Mesendoderm (in vitro differentiated cells): ENCODE data around the gene DLL1.
A peak's percentile ranks its signal among the peaks of the same experiment; 100 is the strongest.

Experiments used
- DNase-seq: peaks from one replicate; pipeline ENCODE4 v3.0.0; 2013
- H2AK5ac ChIP-seq: 2 replicates; pipeline ENCODE4 v1.6.1; 2013; ENCODE audit warnings: low read length, inconsistent platforms
- H2BK120ac ChIP-seq: 2 replicates; pipeline ENCODE4 v1.6.1; 2013; ENCODE audit warnings: low read depth, mild to moderate bottlenecking, low read length, moderate library complexity, mixed read lengths
- H2BK15ac ChIP-seq: replicated peaks from 2 replicates; pipeline ENCODE4 v1.6.1; 2013; ENCODE audit warnings: low read depth, mild to moderate bottlenecking, moderate library complexity
- H2BK5ac ChIP-seq: 2 replicates; pipeline ENCODE4 v1.6.1; 2013; ENCODE audit warnings: low read length, inconsistent platforms
- H3K18ac ChIP-seq: 2 replicates; pipeline ENCODE4 v1.6.1; 2013; ENCODE audit warnings: mild to moderate bottlenecking, low read length, mixed read lengths
- H3K23ac ChIP-seq: one replicate; pipeline ENCODE4 v1.6.1; 2013; ENCODE audit warnings: low read length
- H3K27ac ChIP-seq: 2 replicates; pipeline ENCODE4 v1.5.1; 2013; ENCODE audit warnings: low read depth, mild to moderate bottlenecking, inconsistent platforms, low read length, moderate library complexity
- H3K27me3 ChIP-seq: 2 replicates; pipeline ENCODE4 v1.6.1; 2013; ENCODE audit warnings: low read length, control low read depth, mild to moderate bottlenecking, inconsistent platforms; ENCODE audit not compliant: insufficient read depth, poor library complexity
- H3K36me3 ChIP-seq: 2 replicates; pipeline ENCODE4 v1.6.1; 2013; ENCODE audit warnings: low read length, inconsistent platforms; ENCODE audit not compliant: control insufficient read depth, insufficient read depth
- H3K4ac ChIP-seq: one replicate; pipeline ENCODE4 v1.6.1; 2013; ENCODE audit warnings: low read depth, mild to moderate bottlenecking, low read length, moderate library complexity
- H3K4me1 ChIP-seq: 2 replicates; pipeline ENCODE4 v1.6.1; 2013; ENCODE audit warnings: low read depth, low read length, inconsistent platforms; ENCODE audit not compliant: control insufficient read depth
- H3K4me2 ChIP-seq: 2 replicates; pipeline ENCODE4 v1.6.1; 2013; ENCODE audit warnings: low read length
- H3K4me3 ChIP-seq: 2 replicates; pipeline ENCODE4 v1.5.1; 2013; ENCODE audit warnings: mild to moderate bottlenecking, low read length
- H3K56ac ChIP-seq: one replicate; pipeline ENCODE4 v1.6.1; 2013; ENCODE audit warnings: low read length
- H3K79me1 ChIP-seq: 2 replicates; pipeline ENCODE4 v1.6.1; 2013; ENCODE audit warnings: low read length, inconsistent platforms
- H3K79me2 ChIP-seq: 2 replicates; pipeline ENCODE4 v1.6.1; 2013; ENCODE audit warnings: mild to moderate bottlenecking, low read length; ENCODE audit not compliant: control insufficient read depth, insufficient read depth
- H3K9ac ChIP-seq: 2 replicates; pipeline ENCODE4 v1.6.1; 2013; ENCODE audit warnings: low read length, inconsistent platforms
- H4K5ac ChIP-seq: one replicate; pipeline ENCODE4 v1.6.1; 2013; ENCODE audit warnings: low read length
- H4K8ac ChIP-seq: one replicate; pipeline ENCODE4 v1.6.1; 2013; ENCODE audit warnings: low read depth, mild to moderate bottlenecking, control low read depth, low read length, moderate library complexity
- WGBS: extraction: QIAGEN DNeasy Blood & Tissue Kit; methylation state at CpG from one replicate; pipeline ENCODE4 v1.1.7; 2013; ENCODE audit warnings: low lambda C conversion rate, missing lambda C conversion rate; ENCODE audit not compliant: insufficient coverage; ENCODE audit errors: extremely low coverage; 5-methylcytosine and 5-hydroxymethylcytosine counted together

DLL1 gene

DNA sequence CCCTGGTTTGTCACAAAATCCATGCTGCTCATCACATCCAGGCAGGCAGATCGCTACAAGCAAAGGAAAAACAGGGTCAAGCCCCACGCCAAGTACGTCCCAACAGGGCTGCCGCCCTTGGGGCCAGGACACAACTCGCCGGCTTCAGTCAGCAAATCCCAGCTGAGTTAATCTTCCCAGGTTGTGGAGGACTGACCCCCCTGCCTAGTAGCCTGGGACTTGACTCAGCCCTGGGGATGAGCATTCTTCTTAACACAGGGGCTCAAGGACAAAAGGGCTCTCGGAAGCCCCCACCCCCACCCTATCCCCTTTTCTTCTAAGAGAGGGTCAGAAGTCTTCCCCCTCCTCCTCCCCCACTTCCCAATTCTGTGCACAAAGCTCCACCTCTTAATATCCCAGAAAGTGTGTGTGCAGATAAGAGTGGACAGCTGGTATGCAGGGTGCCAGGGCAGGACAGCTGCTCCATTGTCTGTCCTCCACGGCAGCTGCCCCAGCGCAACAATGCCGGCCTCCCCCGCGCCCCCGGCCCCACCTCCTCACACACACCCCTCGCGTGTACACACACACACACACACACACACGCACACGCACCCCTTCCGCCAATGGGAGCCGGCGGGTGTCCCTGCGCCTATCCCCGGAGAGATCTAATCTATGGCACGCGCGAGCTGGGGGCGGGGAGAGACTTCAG is 4.5 kb downstream of the DLL1 start:
- no CpG with 5 or more reads among the region's 26 CpGs for WGBS
- H3K18ac ChIP-seq, result no peak overlapping the region
- H3K4ac ChIP-seq, result no peak overlapping the region
- no peak overlapping the region for H3K4me2 ChIP-seq
- no peak overlapping the region for H4K5ac ChIP-seq
- H3K79me1 ChIP-seq, result no peaks in the 10 kb centered on the region
- no peak overlapping the region for H4K8ac ChIP-seq
- peaks cover 39% of the 10 kb centered on the region for H3K27me3 ChIP-seq
- no peak overlapping the region for H3K4me3 ChIP-seq
- H2BK15ac ChIP-seq, result no peak overlapping the region
- no peaks in the 10 kb centered on the region for H3K79me2 ChIP-seq
- no peak overlapping the region for H3K27ac ChIP-seq
- H2BK5ac ChIP-seq, result no peak overlapping the region
- no peak overlapping the region for H3K23ac ChIP-seq
- no peak overlapping the region for H3K56ac ChIP-seq
- no peaks in the 10 kb centered on the region for H3K36me3 ChIP-seq
- DNase-seq, result peak; percentile 70
- H3K9ac ChIP-seq, result no peak overlapping the region
- no peak overlapping the region for H2BK120ac ChIP-seq
- no peaks in the 10 kb centered on the region for H3K4me1 ChIP-seq
- H2AK5ac ChIP-seq, result no peak overlapping the region

DNA sequence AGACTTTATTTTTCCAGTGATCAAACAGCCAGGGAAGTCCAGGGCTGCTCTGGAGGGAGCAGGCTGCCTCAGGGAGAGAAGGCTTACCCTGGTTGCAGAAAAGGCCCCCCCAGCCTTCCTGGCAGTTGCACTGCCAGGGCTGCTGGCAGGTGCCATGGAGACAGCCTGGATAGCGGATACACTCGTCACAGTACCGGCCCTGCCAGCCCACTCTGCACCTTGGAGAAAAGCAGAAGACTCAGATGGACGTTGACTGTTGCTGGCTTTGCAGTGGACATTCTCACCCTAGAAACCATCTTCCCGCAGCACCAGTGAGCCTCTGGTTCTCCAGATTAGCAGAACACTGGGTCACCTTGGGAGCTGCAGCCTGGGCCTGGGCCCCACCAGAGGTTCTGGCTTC is 5.4 kb downstream of the DLL1 start:
- no peak overlapping the region for H3K27ac ChIP-seq
- no peak overlapping the region for H3K4me2 ChIP-seq
- H2BK15ac ChIP-seq, result no peak overlapping the region
- H3K4ac ChIP-seq, result no peak overlapping the region
- H3K36me3 ChIP-seq, result no peaks in the 10 kb centered on the region
- H3K27me3 ChIP-seq, result peaks cover 39% of the 10 kb centered on the region
- no peak overlapping the region for H3K18ac ChIP-seq
- no peak overlapping the region for H2BK120ac ChIP-seq
- no peaks in the 10 kb centered on the region for H3K4me1 ChIP-seq
- H3K9ac ChIP-seq, result no peak overlapping the region
- H2BK5ac ChIP-seq, result no peak overlapping the region
- WGBS, result no CpG with 5 or more reads among the region's 5 CpGs
- H3K23ac ChIP-seq, result no peak overlapping the region
- H2AK5ac ChIP-seq, result no peak overlapping the region
- H3K79me2 ChIP-seq, result no peaks in the 10 kb centered on the region
- no peak overlapping the region for H3K56ac ChIP-seq
- H3K4me3 ChIP-seq, result no peak overlapping the region
- no peak for DNase-seq
- H3K79me1 ChIP-seq, result no peaks in the 10 kb centered on the region
- no peak overlapping the region for H4K8ac ChIP-seq
- H4K5ac ChIP-seq, result no peak overlapping the region

DNA sequence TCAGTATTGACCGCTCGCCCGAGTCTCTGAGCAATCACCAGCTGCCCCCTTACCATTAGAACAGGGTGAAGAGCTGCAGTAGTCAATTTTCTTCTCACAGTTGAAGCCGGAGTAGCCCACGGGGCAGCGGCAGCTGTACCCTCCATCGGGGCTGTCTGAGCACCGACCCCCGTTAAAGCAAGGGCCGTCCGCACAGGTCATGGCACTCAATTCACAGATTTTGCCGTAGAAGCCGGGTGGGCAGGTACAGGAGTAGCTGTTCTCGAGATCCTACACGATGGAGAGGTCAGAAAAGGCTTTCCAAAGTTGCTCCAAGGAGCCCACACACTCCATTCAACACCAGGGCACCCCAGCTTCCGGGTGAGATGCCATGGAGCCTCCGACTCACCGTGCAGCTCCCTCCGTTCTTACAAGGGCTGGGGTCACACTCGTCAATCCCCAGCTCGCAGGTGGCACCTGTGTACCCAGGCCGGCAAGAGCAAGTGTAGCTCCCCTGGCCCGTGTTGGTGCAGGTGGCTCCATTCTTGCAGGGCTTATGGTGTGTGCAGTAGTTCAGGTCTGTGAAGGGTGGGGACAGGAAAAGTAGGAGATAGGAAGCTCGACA is 5.9 kb downstream of the DLL1 start:
- no CpG with 5 or more reads among the region's 24 CpGs for WGBS
- Histone ChIP-seq H3K18ac (no peak overlapping the region), H3K4me3 (no peak overlapping the region), H2BK5ac (no peak overlapping the region), H4K5ac (no peak overlapping the region), H3K56ac (no peak overlapping the region), H3K27ac (no peak overlapping the region), H3K4me1 (no peaks in the 10 kb centered on the region), H3K36me3 (no peaks in the 10 kb centered on the region), H3K23ac (no peak overlapping the region), H3K4me2 (no peak overlapping the region), H2BK120ac (no peak overlapping the region), H4K8ac (no peak overlapping the region), H3K79me1 (no peaks in the 10 kb centered on the region), H2BK15ac (no peak overlapping the region), H2AK5ac (no peak overlapping the region), H3K79me2 (no peaks in the 10 kb centered on the region), H3K9ac (no peak overlapping the region), H3K27me3 (peaks cover 34% of the 10 kb centered on the region), H3K4ac (no peak overlapping the region)
- DNase-seq, result no peak

GRCh38 chr6:170284126-170284773 is 6.6 kb downstream of the DLL1 start:
- Histone ChIP-seq H3K56ac (no peak overlapping the region), H3K4me3 (no peak overlapping the region), H3K36me3 (no peaks in the 10 kb centered on the region), H3K4me2 (no peak overlapping the region), H3K4me1 (no peaks in the 10 kb centered on the region), H3K79me1 (no peaks in the 10 kb centered on the region), H2BK5ac (no peak overlapping the region), H4K5ac (no peak overlapping the region), H2BK120ac (no peak overlapping the region), H3K23ac (no peak overlapping the region), H3K27ac (no peak overlapping the region), H3K27me3 (peaks cover 28% of the 10 kb centered on the region), H2AK5ac (no peak overlapping the region), H2BK15ac (no peak overlapping the region), H3K9ac (no peak overlapping the region), H4K8ac (no peak overlapping the region), H3K79me2 (no peaks in the 10 kb centered on the region), H3K18ac (no peak overlapping the region), H3K4ac (no peak overlapping the region)
- no peak for DNase-seq
- no CpG with 5 or more reads among the region's 15 CpGs for WGBS

GRCh38 chr6:170283212-170284081 is 7.4 kb downstream of the DLL1 start:
- Histone ChIP-seq H2BK5ac (no peak overlapping the region), H3K79me1 (no peaks in the 10 kb centered on the region), H3K18ac (no peak overlapping the region), H4K8ac (no peak overlapping the region), H2AK5ac (no peak overlapping the region), H3K4me3 (no peak overlapping the region), H3K79me2 (no peaks in the 10 kb centered on the region), H3K36me3 (no peaks in the 10 kb centered on the region), H3K4me2 (no peak overlapping the region), H3K23ac (no peak overlapping the region), H2BK120ac (no peak overlapping the region), H3K56ac (no peak overlapping the region), H4K5ac (no peak overlapping the region), H2BK15ac (no peak overlapping the region), H3K27ac (no peak overlapping the region), H3K4me1 (peaks cover under 1% of the 10 kb centered on the region), H3K4ac (no peak overlapping the region), H3K27me3 (peaks cover 22% of the 10 kb centered on the region), H3K9ac (no peak overlapping the region)
- WGBS, result no CpG with 5 or more reads among the region's 60 CpGs
- no peak for DNase-seq
